ENCODE data around the gene TIMP2.

DNA sequence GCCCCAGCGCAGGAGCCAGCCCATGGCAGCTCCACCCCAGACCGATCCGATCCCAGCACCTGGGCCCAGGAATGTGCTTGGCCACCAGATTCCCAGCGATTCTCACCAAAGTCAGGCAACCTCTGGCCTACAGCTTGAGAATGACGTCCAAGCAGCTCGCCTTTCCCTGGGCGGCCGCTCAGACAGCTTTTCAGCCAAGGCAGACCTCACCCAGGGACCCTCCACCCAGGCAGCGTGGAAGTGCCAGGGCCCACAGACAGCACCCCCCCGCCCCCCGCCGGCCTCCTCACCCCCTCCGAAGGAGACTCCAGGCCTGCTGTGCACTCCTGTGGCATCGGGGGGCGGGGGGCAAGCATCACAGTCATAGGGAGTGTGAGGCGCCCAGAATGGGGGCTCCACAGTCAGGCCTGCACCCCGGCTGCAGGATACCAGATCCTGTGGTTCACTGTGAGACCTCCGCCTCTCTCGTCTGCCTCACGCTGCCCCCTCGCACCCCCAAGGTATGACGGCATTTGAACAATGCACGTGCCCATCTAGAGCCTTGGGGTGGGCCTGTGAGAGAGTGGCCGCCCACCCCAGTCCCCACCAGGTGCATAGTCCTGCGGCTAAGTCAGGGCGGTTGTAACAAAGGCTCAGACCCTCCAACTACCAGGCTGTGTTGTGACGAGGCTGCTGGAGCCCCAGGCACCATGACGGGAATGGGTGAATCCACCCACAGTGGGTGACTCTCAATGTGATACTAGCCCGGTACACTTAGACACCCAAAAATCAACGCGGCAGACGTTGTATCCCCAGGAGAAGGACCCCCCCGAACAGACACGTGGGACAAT lies 28.1 kb downstream of the TIMP2 start:
- no peak for TF ChIP-seq CTCF (CRISPR knock-in tag; IDR thresholded peaks at IDR 0.05)
- TF ChIP-seq TGIF2 (CRISPR knock-in tag; IDR thresholded peaks at IDR 0.05) = no peak
- TF ChIP-seq, protein P1, sequence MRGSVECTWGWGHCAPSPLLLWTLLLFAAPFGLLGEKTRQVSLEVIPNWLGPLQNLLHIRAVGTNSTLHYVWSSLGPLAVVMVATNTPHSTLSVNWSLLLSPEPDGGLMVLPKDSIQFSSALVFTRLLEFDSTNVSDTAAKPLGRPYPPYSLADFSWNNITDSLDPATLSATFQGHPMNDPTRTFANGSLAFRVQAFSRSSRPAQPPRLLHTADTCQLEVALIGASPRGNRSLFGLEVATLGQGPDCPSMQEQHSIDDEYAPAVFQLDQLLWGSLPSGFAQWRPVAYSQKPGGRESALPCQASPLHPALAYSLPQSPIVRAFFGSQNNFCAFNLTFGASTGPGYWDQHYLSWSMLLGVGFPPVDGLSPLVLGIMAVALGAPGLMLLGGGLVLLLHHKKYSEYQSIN (CRISPR knock-in tag; IDR thresholded peaks at IDR 0.05; ENCODE audit: borderline replicate concordance) = no peak
- no peak for TF ChIP-seq STAG1 (CRISPR knock-in tag; IDR thresholded peaks at IDR 0.05)
- TF ChIP-seq TCF7L2 (IDR thresholded peaks at IDR 0.05; ENCODE audit: low read depth, low read length) = no peak
- no peak for TF ChIP-seq KMT2B (CRISPR knock-in tag; IDR thresholded peaks at IDR 0.05)
- no peak for TF ChIP-seq ZNF766 (CRISPR knock-in tag; IDR thresholded peaks at IDR 0.05; ENCODE audit: borderline replicate concordance)
- no peak for TF ChIP-seq POLR2A (IDR thresholded peaks at IDR 0.05; ENCODE audit: insufficient read depth in 1 of 2, low read depth in 2 of 2, low read length in 2 of 2)
- TF ChIP-seq POLR2G (IDR thresholded peaks at IDR 0.05; ENCODE audit: low read depth, low read length) = no peak
- TF ChIP-seq, protein P2, sequence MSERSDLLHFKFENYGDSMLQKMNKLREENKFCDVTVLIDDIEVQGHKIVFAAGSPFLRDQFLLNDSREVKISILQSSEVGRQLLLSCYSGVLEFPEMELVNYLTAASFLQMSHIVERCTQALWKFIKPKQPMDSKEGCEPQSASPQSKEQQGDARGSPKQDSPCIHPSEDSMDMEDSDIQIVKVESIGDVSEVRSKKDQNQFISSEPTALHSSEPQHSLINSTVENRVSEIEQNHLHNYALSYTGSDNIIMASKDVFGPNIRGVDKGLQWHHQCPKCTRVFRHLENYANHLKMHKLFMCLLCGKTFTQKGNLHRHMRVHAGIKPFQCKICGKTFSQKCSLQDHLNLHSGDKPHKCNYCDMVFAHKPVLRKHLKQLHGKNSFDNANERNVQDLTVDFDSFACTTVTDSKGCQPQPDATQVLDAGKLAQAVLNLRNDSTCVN (CRISPR knock-in tag; IDR thresholded peaks at IDR 0.05; ENCODE audit: borderline replicate concordance) = no peak
- TF ChIP-seq BCL3 (CRISPR knock-in tag; IDR thresholded peaks at IDR 0.05) = no peak
- no peak for TF ChIP-seq EZH2 (conservative IDR thresholded peaks at IDR 0.05; ENCODE audit: low read depth, low read length)
- no peak for TF ChIP-seq SRF (IDR thresholded peaks at IDR 0.05; ENCODE audit: low read depth, low read length)
